Smooth muscle cell of the pulmonary artery (primary cell): ENCODE measurements around the gene PNMA6A. TPM values are rescaled to one million over a fixed set of nuclear protein-coding genes. Genes with fewer than 3 reads are reported as not detected.

Experiments used
- total RNA-seq: library from RNA; depleted of rRNA; stranded (reverse); fragments of >200 nt; gene quantifications from 2 replicates; pipeline ENCODE4 v1.2.3, GENCODE V29; 2014

PNMA6A gene
- 2.9 and 3.3 TPM in 2 replicates for total RNA-seq

DNA sequence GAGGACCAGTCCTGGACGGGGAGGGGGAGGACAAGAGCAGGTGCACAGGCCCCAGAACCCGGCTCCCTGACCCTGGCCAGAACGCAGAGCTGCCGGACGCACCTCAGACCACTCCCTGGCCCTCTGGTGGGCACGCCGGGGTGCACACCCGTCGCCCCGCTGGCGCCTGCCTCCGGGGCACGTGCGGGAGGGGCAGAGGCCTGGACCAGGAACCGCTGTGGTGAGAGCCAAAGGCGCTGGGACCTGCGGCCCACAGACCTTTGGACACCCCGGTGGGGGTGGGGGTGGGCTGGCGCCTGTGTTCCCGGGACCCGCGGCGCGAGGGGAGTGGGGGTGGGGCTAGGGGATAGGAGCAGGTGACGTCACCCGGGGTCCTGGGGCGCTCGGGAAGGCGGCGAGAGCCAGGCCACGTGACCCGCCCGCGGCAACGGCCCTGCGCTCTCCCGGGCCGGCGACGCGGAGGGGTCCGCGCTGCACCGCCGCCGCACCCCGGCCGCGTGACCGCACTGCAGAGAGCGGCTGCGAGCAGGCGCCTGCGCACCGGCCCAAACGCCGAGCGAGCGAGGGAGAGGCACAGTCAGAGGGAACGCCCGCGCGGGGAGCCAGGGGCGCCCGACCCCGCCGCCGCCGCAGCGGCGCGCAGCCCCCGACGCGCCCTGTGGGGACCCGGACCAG is at the start of gene PNMA6A:
TSS of gene PNMA6A (plus strand) at position 546 of the 675 bp plus-strand sequence. CDS start 609 bp downstream, outside the sequence.

DNA sequence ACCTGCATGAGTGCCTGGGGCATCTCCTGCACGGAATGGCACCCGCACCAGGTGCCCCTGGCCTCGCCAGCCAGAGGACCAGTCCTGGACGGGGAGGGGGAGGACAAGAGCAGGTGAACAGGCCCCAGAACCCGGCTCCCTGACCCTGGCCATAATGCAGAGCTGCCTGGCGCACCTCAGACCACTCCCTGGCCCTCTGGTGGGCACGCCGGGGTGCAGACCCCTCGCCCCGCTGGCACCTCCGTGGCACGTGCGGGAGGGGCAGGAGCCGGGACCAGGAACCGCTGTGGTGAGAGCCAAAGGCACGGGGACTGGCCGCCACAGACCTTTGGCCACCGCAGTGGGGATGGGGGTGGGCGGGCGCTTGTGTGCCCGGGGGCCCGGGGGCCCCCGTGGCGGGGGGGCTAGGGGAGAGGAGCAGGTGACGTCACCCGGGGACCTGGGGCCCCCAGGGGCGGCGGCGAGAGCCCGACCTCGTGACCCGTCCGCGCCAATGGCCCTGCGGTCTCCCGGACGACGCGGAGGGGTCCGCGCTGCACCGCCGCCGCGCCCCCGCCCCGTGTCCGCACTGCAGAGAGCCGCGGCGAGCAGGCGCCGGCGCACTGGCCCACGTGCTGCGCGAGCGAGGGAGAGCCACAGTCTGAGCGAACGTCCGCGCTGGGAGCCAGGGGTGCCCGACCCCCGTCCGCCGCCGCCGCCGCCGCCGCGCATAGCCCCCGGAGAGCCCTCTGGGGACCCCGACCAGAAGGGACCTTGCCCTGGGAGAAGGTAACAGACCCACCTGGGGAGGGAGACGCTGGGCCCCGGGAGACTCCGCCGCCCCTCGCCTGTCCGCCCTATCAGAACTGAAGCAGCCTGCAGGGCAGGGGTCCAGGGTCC is 16.1 kb upstream of the PNMA6A start, which contains the start of gene PNMA3:
TSS of gene PNMA3 (plus strand) at position 600 of the 879 bp plus-strand sequence. CDS start 586 bp downstream, outside the sequence.

Other genes with a start within 250 kb of the PNMA6A start
- gene CETN2, start 241.7 kb upstream of the PNMA6A start, total RNA-seq: 28.0 and 31.3 TPM in 2 replicates
- gene NSDHL, start 241.4 kb upstream of the PNMA6A start, total RNA-seq: 11.6 and 13.7 TPM in 2 replicates
- gene ZNF185, start 174.4 kb upstream of the PNMA6A start, total RNA-seq: 4.8 and 10.7 TPM in 2 replicates
- not detected in 2 replicates for gene PNMA5, start 78.3 kb upstream of the PNMA6A start, total RNA-seq
- 0.13 and 0.17 TPM in 2 replicates for gene PNMA3, start 16.0 kb upstream of the PNMA6A start, total RNA-seq
- gene MAGEA1, start 106.8 kb downstream of the PNMA6A start, total RNA-seq: not detected in 2 replicates
- gene PNMA6F, start 249.3 kb downstream of the PNMA6A start, total RNA-seq: not detected in 2 replicates